Neural cell (in vitro differentiated cells): Measurements from ENCODE around the gene POU6F2. TPM values are rescaled to one million over a fixed set of nuclear protein-coding genes. Genes with fewer than 3 reads are reported as not detected.

Experiments used
- H2AFZ ChIP-seq: fragments of 200-600, 300-800 bp; sonication (generic), shearing (Covaris generic); 2 replicates; pipeline ENCODE4 v1.6.0; 2014; ENCODE audit warnings: low read depth, mild to moderate bottlenecking, antibody characterized with exemption, low read length, moderate library complexity
- H3F3A ChIP-seq: fragments of 200-600 bp; shearing (Covaris generic); 2 replicates; pipeline ENCODE4 v1.6.1; 2016; ENCODE audit warnings: mild to moderate bottlenecking, moderate library complexity, mixed read lengths, antibody characterized with exemption, low read length; ENCODE audit not compliant: insufficient read depth, poor library complexity, severe bottlenecking
- H3K27ac ChIP-seq: fragments of 200-600, 300-800 bp; sonication (generic), shearing (Covaris generic); 2 replicates; pipeline ENCODE4 v1.5.1; 2014; ENCODE audit warnings: mild to moderate bottlenecking, low read length, moderate library complexity
- H3K27me3 ChIP-seq: fragments of 300-800, 200-600 bp; sonication (generic), shearing (Covaris generic); 2 replicates; pipeline ENCODE4 v1.6.0; 2014; ENCODE audit warnings: mild to moderate bottlenecking, low read depth, low read length, moderate library complexity; ENCODE audit not compliant: insufficient read depth
- H3K36me3 ChIP-seq: fragments of 300-800, 200-600 bp; sonication (generic), shearing (Covaris generic); 2 replicates; pipeline ENCODE4 v1.5.1; 2014; ENCODE audit warnings: mild to moderate bottlenecking, antibody characterized with exemption, low read length, moderate library complexity; ENCODE audit not compliant: insufficient read depth
- H3K4me2 ChIP-seq: fragments of 300-800, 200-600 bp; sonication (generic), shearing (Covaris generic); 2 replicates; pipeline ENCODE4 v1.6.0; 2014; ENCODE audit warnings: mild to moderate bottlenecking, low read length
- H3K4me3 ChIP-seq: fragments of 300-800, 200-600 bp; sonication (generic), shearing (Covaris generic); 2 replicates; pipeline ENCODE4 v1.5.1; 2014; ENCODE audit warnings: mild to moderate bottlenecking, low read length, moderate library complexity
- H3K79me2 ChIP-seq: fragments of 200-600 bp; shearing (Covaris generic); replicated peaks from 2 replicates; pipeline ENCODE4 v1.6.0; 2014; ENCODE audit warnings: mild to moderate bottlenecking, low read length, moderate library complexity; ENCODE audit not compliant: insufficient read depth
- H3K9ac ChIP-seq: fragments of 300-800, 200-600 bp; sonication (generic), shearing (Covaris generic); 2 replicates; pipeline ENCODE4 v1.6.1; 2016; ENCODE audit warnings: mild to moderate bottlenecking, low read length, mixed read lengths
- H3K9me2 ChIP-seq: fragments of 200-600 bp; shearing (Covaris generic); 2 replicates; pipeline ENCODE4 v1.6.1; 2016; ENCODE audit warnings: mild to moderate bottlenecking, low read length, mixed read lengths; ENCODE audit not compliant: insufficient read depth
- H3K9me3 ChIP-seq: fragments of 200-600, 300-800 bp; sonication (generic), shearing (Covaris generic); 2 replicates; pipeline ENCODE4 v1.6.1; 2016; ENCODE audit warnings: mild to moderate bottlenecking, mixed run types, low read length, moderate library complexity, mixed read lengths
- H4K20me1 ChIP-seq: fragments of 200-600 bp; shearing (Covaris generic); 2 replicates; pipeline ENCODE4 v1.6.1; 2016; ENCODE audit warnings: mild to moderate bottlenecking, mixed run types; ENCODE audit not compliant: insufficient read depth
- EP300 ChIP-seq: fragments of 450-650 bp; conservative IDR thresholded peaks from 2 replicates; pipeline ENCODE4 v1.6.1; 2014; ENCODE audit warnings: antibody characterized with exemption, mild to moderate bottlenecking, moderate library complexity; ENCODE audit not compliant: poor library complexity, severe bottlenecking
- EZH2 ChIP-seq: fragments of 200-600, 300-800 bp; shearing (Covaris generic), sonication (generic); IDR thresholded peaks from 2 replicates; pipeline ENCODE4 v1.6.1; 2014; ENCODE audit warnings: antibody characterized with exemption, low read length, borderline replicate concordance, mild to moderate bottlenecking; ENCODE audit not compliant: insufficient read depth, poor library complexity, severe bottlenecking
- MXI1 ChIP-seq: fragments of 450-650 bp; conservative IDR thresholded peaks from 2 replicates; pipeline ENCODE4 v1.6.1; 2014; ENCODE audit warnings: antibody characterized with exemption, mild to moderate bottlenecking; ENCODE audit not compliant: poor library complexity, severe bottlenecking
- POLR2AphosphoS5 ChIP-seq: IDR thresholded peaks from 2 replicates; pipeline ENCODE4 v1.6.1; 2012
- RAD21 ChIP-seq: fragments of 450-650 bp; conservative IDR thresholded peaks from 2 replicates; pipeline ENCODE4 v1.6.1; 2014; ENCODE audit warnings: antibody characterized with exemption, mild to moderate bottlenecking, moderate library complexity
- REST ChIP-seq: IDR thresholded peaks from 2 replicates; pipeline ENCODE4 v1.6.1; 2012; ENCODE audit warnings: borderline replicate concordance
- SMC3 ChIP-seq: fragments of 450-650 bp; conservative IDR thresholded peaks from 2 replicates; pipeline ENCODE4 v1.6.1; 2014; ENCODE audit warnings: antibody characterized with exemption, mild to moderate bottlenecking, moderate library complexity; ENCODE audit not compliant: poor library complexity
- TAF1 ChIP-seq: IDR thresholded peaks from 2 replicates; pipeline ENCODE4 v1.6.1; 2012; ENCODE audit warnings: low read depth
- polyA plus RNA-seq: library from polyadenylated mRNA; depleted of rRNA; stranded (reverse); fragments of >200 nt; gene quantifications from 2 replicates; pipeline ENCODE4 v1.2.3, GENCODE V29; 2014
- TF ChIP-seq, protein P1 (sequence below): fragments of 450-650 bp; IDR thresholded peaks from 2 replicates; pipeline ENCODE4 v1.5.1; 2014; ENCODE audit warnings: antibody characterized with exemption, mild to moderate bottlenecking, moderate library complexity; ENCODE audit not compliant: poor library complexity, severe bottlenecking

The POU6F2 gene
- polyA plus RNA-seq, 1 donor from 2014 or later = 2.8 TPM

- no peak overlapping the region for H3K4me3 ChIP-seq
Observed at GRCh38 chr7:39451901-39452300, 474.2 kb downstream of the POU6F2 start.

GRCh38 chr7:39453743-39454355 lies 476.1 kb downstream of the POU6F2 start:
- Histone ChIP-seq H3K9ac (no peak overlapping the region), H3F3A (no peaks in the 10 kb centered on the region), H2AFZ (no peak overlapping the region), H3K79me2 (no peaks in the 10 kb centered on the region), H3K27ac (no peak overlapping the region), H3K4me3 (no peak overlapping the region), H3K27me3 (no peaks in the 10 kb centered on the region), H4K20me1 (no peaks in the 10 kb centered on the region), H3K9me3 (no peaks in the 10 kb centered on the region), H3K4me2 (no peak overlapping the region), H3K9me2 (no peaks in the 10 kb centered on the region), H3K36me3 (no peaks in the 10 kb centered on the region)
- no peak for TF ChIP-seq RAD21
- no peak for TF ChIP-seq TAF1
- TF ChIP-seq REST = no peak
- no peak for TF ChIP-seq EZH2
- TF ChIP-seq, protein P1, sequence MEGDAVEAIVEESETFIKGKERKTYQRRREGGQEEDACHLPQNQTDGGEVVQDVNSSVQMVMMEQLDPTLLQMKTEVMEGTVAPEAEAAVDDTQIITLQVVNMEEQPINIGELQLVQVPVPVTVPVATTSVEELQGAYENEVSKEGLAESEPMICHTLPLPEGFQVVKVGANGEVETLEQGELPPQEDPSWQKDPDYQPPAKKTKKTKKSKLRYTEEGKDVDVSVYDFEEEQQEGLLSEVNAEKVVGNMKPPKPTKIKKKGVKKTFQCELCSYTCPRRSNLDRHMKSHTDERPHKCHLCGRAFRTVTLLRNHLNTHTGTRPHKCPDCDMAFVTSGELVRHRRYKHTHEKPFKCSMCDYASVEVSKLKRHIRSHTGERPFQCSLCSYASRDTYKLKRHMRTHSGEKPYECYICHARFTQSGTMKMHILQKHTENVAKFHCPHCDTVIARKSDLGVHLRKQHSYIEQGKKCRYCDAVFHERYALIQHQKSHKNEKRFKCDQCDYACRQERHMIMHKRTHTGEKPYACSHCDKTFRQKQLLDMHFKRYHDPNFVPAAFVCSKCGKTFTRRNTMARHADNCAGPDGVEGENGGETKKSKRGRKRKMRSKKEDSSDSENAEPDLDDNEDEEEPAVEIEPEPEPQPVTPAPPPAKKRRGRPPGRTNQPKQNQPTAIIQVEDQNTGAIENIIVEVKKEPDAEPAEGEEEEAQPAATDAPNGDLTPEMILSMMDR = no peak
- TF ChIP-seq POLR2AphosphoS5 = no peak
- no peak for TF ChIP-seq EP300
- no peak for TF ChIP-seq MXI1
- TF ChIP-seq SMC3 = no peak

More at GRCh38 chr7:39451901-39452300, 474.2 kb downstream of the POU6F2 start:
- Histone ChIP-seq H3K27me3 (no peaks in the 10 kb centered on the region), H3K9me3 (no peaks in the 10 kb centered on the region), H4K20me1 (no peaks in the 10 kb centered on the region), H3K4me2 (no peak overlapping the region), H3K9me2 (no peaks in the 10 kb centered on the region), H3K9ac (no peak overlapping the region), H3F3A (no peaks in the 10 kb centered on the region), H3K79me2 (no peaks in the 10 kb centered on the region), H2AFZ (no peak overlapping the region), H3K27ac (no peak overlapping the region), H3K36me3 (no peaks in the 10 kb centered on the region)
- TF ChIP-seq EP300 (no peak), EZH2 (no peak), SMC3 (no peak), MXI1 (no peak), POLR2AphosphoS5 (no peak)
- TF ChIP-seq, protein P1 = no peak
